Caco-2 (cell line): ENCODE data around the gene LIMS2. TPM values are rescaled to one million over a fixed set of nuclear protein-coding genes. Genes with fewer than 3 reads are reported as not detected.

Source experiments
- BruUV-seq: library from RNA; stranded (reverse); fragments of 400-500 nt; replicated peaks from 2 replicates; lab custom pipeline; 2021; lab: Mats Ljungman, UMichigan
- CTCF ChIA-PET: fragments of 300-600 bp; sonication (Branson Sonifier 250); formaldehyde crosslinking; loops from one replicate; lab custom pipeline; 2022; ENCODE audit warnings: antibody characterized with exemption; lab: Charles Lee
- POLR2A ChIA-PET: fragments of 300-600 bp; sonication (Branson Sonifier 250); formaldehyde crosslinking; loops from one replicate; lab custom pipeline; 2022; ENCODE audit warnings: antibody characterized with exemption; lab: Charles Lee
- DNase-seq, 2 experiments: peaks; one replicate each; pipeline versions ENCODE4 v3.0.0 to v3.0.0-alpha.2; 2020 to 2022
- H3K27me3 ChIP-seq: replicated peaks from 2 replicates; pipeline ENCODE4 v1.6.0; 2011; ENCODE audit warnings: low read length; ENCODE audit not compliant: control insufficient read depth, insufficient read depth
- H3K36me3 ChIP-seq: 2 replicates; pipeline ENCODE4 v1.5.1; 2011; ENCODE audit warnings: low read length; ENCODE audit not compliant: control insufficient read depth, insufficient read depth
- H3K4me1 ChIP-seq: fragments of 250-450 bp; sonication (Bioruptor Pico); 2 replicates; pipeline ENCODE4 v1.5.1; 2020; ENCODE audit warnings: mild to moderate bottlenecking
- H3K4me3 ChIP-seq: 2 replicates; pipeline ENCODE4 v1.5.1; 2011; ENCODE audit warnings: low read depth, mild to moderate bottlenecking, control low read depth, low read length
- H3K9me3 ChIP-seq: fragments of 250-450 bp; sonication (Bioruptor Pico); 2 replicates; pipeline ENCODE4 v1.5.1; 2020; ENCODE audit warnings: mild to moderate bottlenecking, moderate library complexity
- H3K27ac Mint-ChIP-seq: one replicate; pipeline ENCODE4 v1.8.0; 2022; ENCODE audit warnings: mixed read lengths; ENCODE audit not compliant: unreplicated experiment
- H3K27me3 Mint-ChIP-seq: one replicate; pipeline ENCODE4 v1.8.0; 2022; ENCODE audit warnings: mixed read lengths; ENCODE audit not compliant: insufficient read depth, unreplicated experiment
- H3K36me3 Mint-ChIP-seq: one replicate; pipeline ENCODE4 v1.8.0; 2022; ENCODE audit warnings: mild to moderate bottlenecking, mixed read lengths; ENCODE audit not compliant: insufficient read depth, unreplicated experiment
- H3K4me1 Mint-ChIP-seq: one replicate; pipeline ENCODE4 v1.8.0; 2022; ENCODE audit warnings: low read depth, mixed read lengths; ENCODE audit not compliant: unreplicated experiment
- H3K4me3 Mint-ChIP-seq: one replicate; pipeline ENCODE4 v1.8.0; 2022; ENCODE audit warnings: mild to moderate bottlenecking, moderate library complexity, mixed read lengths; ENCODE audit not compliant: unreplicated experiment
- H3K9me3 Mint-ChIP-seq: one replicate; pipeline ENCODE4 v1.8.0; 2022; ENCODE audit warnings: mixed read lengths; ENCODE audit not compliant: unreplicated experiment
- intact Hi-C: fragments of 100-400 bp; cut with micrococcal nuclease; formaldehyde crosslinking; loops from one replicate; pipeline ENCODE4 v1.10.0; 2022; ENCODE audit not compliant: unreplicated experiment
- total RNA-seq: library from RNA; stranded (reverse); gene quantifications from 2 replicates; pipeline ENCODE4 v1.2.3, GENCODE V29; 2022
- TF ChIP-seq, protein P1 (sequence below), 2 experiments: fragments of 200-600 bp in 1 of 2; IDR thresholded peaks; 1 replicate in 1 of 2; 2 replicates in 1 of 2; pipeline versions ENCODE4 v1.5.1 to v1.8.0; 2011 to 2022; ENCODE audit warnings: antibody characterized with exemption in 1 of 2, control low read depth in 1 of 2, inconsistent platforms in 1 of 2, low read depth in 1 of 2, low read length in 1 of 2, mild to moderate bottlenecking in 1 of 2, moderate library complexity in 1 of 2; ENCODE audit not compliant: insufficient read depth in 1 of 2, severe bottlenecking in 1 of 2, unreplicated experiment in 1 of 2

Gene LIMS2
- total RNA-seq, 1 experiment from 2014 or later = 10.0 TPM

DNA sequence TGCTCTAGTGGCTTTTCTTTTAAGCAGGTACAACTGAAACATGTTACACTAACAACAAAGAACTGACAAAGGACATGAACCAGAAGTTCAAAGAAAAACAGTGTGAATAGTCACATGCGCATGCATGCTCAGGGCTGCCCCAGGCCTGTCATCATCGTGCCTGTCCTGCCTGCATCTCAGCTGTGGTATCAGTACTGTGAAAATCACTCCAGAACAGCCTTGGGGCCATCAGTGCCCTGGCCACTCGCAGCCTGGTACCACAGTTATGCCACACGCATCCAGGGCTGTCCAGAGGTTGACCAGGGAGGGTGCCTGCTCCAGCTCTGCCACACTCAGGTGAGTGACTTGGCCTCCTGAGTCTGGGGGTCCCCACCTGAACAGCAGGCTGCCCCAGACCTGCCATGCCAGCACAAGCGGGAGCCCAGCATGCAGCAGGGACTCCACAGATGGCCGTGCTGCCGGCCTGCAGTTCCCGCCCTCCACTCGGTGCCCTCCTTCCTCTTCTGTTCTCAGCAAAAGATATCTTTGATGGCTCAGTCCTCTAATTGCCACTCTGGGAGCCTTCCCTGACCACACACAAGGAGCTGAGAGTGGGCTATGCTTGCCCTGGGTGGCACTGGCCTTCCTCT, 12.3 kb downstream of the LIMS2 start:
- Histone ChIP-seq H3K9me3 (0 out of 2 replicates have a peak, but pooled peaks cover 5% of the 10 kb centered on the region), H3K36me3 (no peaks in the 10 kb centered on the region), H3K4me3 (no peak overlapping the region), H3K27me3 (no peaks in the 10 kb centered on the region), H3K4me1 (peaks cover 10% of the 10 kb centered on the region)
- DNase-seq = peak in 1 of 2 experiments; percentile 23
- TF ChIP-seq, protein P1, sequence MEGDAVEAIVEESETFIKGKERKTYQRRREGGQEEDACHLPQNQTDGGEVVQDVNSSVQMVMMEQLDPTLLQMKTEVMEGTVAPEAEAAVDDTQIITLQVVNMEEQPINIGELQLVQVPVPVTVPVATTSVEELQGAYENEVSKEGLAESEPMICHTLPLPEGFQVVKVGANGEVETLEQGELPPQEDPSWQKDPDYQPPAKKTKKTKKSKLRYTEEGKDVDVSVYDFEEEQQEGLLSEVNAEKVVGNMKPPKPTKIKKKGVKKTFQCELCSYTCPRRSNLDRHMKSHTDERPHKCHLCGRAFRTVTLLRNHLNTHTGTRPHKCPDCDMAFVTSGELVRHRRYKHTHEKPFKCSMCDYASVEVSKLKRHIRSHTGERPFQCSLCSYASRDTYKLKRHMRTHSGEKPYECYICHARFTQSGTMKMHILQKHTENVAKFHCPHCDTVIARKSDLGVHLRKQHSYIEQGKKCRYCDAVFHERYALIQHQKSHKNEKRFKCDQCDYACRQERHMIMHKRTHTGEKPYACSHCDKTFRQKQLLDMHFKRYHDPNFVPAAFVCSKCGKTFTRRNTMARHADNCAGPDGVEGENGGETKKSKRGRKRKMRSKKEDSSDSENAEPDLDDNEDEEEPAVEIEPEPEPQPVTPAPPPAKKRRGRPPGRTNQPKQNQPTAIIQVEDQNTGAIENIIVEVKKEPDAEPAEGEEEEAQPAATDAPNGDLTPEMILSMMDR (IDR thresholded peaks at IDR 0.05; ENCODE audit: insufficient read depth in 1 of 2, low read depth in 1 of 2, low read length in 1 of 2, severe bottlenecking in 1 of 2, unreplicated experiment in 1 of 2) = no peak
- CTCF ChIA-PET = no interaction called here
- Mint-ChIP-seq H3K4me1 (no peaks in the 10 kb centered on the region), H3K27me3 (no peaks in the 10 kb centered on the region), H3K4me3 (no peak overlapping the region), H3K9me3 (no peaks in the 10 kb centered on the region), H3K36me3 (no peaks in the 10 kb centered on the region), H3K27ac (no peak overlapping the region)
- POLR2A ChIA-PET = interaction anchor here (0.6 kb wide), 1 partner anchor 17 kb away, joined by 3 read pairs; no protein-coding TSS in a partner anchor
- intact Hi-C loops = no loop called here
- BruUV-seq = no TSS peak

DNA sequence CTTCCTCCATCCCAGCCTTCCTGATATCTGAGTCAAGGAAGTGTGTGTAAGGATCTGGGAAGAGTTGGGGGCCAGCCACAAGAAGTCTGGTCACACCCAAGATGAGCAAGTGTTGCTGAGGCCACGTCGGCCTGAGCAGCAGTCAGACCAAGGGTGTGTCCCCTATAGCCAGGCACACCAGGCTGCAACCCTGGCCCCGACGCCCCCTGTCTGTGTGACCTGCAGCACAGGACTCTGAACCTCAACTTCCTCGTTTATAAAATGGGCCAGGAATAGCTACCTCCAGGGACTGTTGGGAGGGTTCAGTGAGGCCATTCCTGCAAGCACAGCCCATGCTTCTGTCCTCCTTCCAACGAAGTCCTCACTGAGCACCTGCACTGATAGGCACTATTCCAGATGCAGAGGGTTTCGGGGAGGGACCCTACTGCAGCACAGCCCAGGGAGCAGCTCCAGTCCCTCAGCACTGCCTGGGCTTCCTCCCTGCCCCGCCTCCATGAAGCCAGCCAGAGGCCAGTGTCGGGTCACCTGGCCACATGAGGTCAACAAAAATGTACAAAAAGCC, 13.3 kb downstream of the LIMS2 start:
- Mint-ChIP-seq H3K9me3 (no peaks in the 10 kb centered on the region), H3K36me3 (no peaks in the 10 kb centered on the region), H3K4me1 (no peaks in the 10 kb centered on the region), H3K4me3 (no peak overlapping the region), H3K27ac (no peak overlapping the region), H3K27me3 (no peaks in the 10 kb centered on the region)
- ChIA-PET CTCF (no interaction called here), POLR2A (interaction anchor here (1.0 kb wide), 1 partner anchor 9 kb away, joined by 3 read pairs; no protein-coding TSS in a partner anchor)
- Histone ChIP-seq H3K9me3 (no peaks in the 10 kb centered on the region), H3K4me3 (no peak overlapping the region), H3K27me3 (no peaks in the 10 kb centered on the region), H3K4me1 (peaks cover 10% of the 10 kb centered on the region), H3K36me3 (no peaks in the 10 kb centered on the region)
- BruUV-seq = no TSS peak
- TF ChIP-seq, protein P1 (IDR thresholded peaks at IDR 0.05; ENCODE audit: insufficient read depth in 1 of 2, low read depth in 1 of 2, low read length in 1 of 2, severe bottlenecking in 1 of 2, unreplicated experiment in 1 of 2) = no peak
- intact Hi-C loops = no loop called here
- DNase-seq = peak in 1 of 2 experiments; percentile 22

DNA sequence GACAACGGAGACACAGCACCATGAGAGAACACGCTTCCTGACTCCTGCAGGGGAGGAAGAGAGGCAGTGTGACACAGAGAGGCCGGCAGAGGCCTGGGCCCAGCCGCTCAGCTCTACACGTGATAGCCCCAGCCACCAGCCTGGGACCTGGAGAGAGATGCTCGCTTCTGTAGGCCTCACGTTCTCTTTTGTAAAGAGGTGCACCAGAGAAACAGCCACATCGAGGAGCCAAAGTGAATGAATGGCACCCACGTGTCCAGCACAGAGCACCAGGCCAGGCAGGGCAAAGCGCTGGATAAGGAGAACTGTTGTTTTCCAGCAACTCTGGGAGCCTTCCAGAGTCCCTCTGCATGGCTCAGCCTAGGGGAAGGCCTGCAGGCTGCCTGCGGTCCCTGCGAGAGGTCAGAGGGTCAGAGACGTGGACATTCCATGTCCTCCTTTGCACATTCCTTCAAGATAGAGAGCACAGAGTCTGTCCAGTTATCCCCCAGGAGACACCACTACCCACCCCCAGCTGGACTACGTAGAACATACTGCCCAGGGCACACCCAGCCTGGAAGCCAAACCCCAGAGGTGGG, 14.2 kb downstream of the LIMS2 start:
- TF ChIP-seq, protein P1 (IDR thresholded peaks at IDR 0.05; ENCODE audit: insufficient read depth in 1 of 2, low read depth in 1 of 2, low read length in 1 of 2, severe bottlenecking in 1 of 2, unreplicated experiment in 1 of 2) = no peak
- H3K4me1 Mint-ChIP-seq = no peaks in the 10 kb centered on the region
- Histone ChIP-seq H3K27me3 (no peaks in the 10 kb centered on the region), H3K9me3 (no peaks in the 10 kb centered on the region), H3K36me3 (no peaks in the 10 kb centered on the region), H3K4me1 (peaks cover 10% of the 10 kb centered on the region), H3K4me3 (no peak overlapping the region)
- peak in 1 of 2 experiments; percentile 59 for DNase-seq
- CTCF ChIA-PET = interaction anchor here (1.7 kb wide), 1 partner anchor 11 kb away, joined by 4 read pairs; no protein-coding TSS in a partner anchor
- no peak overlapping the region for H3K4me3 Mint-ChIP-seq
- H3K9me3 Mint-ChIP-seq = no peaks in the 10 kb centered on the region
- no TSS peak for BruUV-seq
- POLR2A ChIA-PET = no interaction called here
- H3K27ac Mint-ChIP-seq = no peak overlapping the region
- H3K27me3 Mint-ChIP-seq = no peaks in the 10 kb centered on the region
- intact Hi-C loops = no loop called here
- H3K36me3 Mint-ChIP-seq = no peaks in the 10 kb centered on the region
